Smooth muscle cell (in vitro differentiated cells): ENCODE results near the gene TMEM17. TPM values are rescaled to one million over a fixed set of nuclear protein-coding genes. Genes with fewer than 3 reads are reported as not detected.

Experiments
- DNase-seq: peaks from one replicate; lab custom pipeline; 2025; ENCODE audit not compliant: unreplicated experiment; lab: John Stamatoyannopoulos, UW
- H2AFZ ChIP-seq: fragments of 200-600 bp; sonication (generic); 2 replicates; pipeline ENCODE4 v1.6.0; 2016; ENCODE audit warnings: antibody characterized with exemption, low read depth, mild to moderate bottlenecking
- H3F3A ChIP-seq: fragments of 200-600 bp; sonication (generic); 2 replicates; pipeline ENCODE4 v1.6.0; 2017; ENCODE audit warnings: antibody characterized with exemption, low read depth
- H3K27ac ChIP-seq: fragments of 200-600 bp; sonication (generic); 2 replicates; pipeline ENCODE4 v1.5.1; 2016; ENCODE audit warnings: low read depth, mild to moderate bottlenecking
- H3K27me3 ChIP-seq: fragments of 200-600 bp; sonication (generic); 2 replicates; pipeline ENCODE4 v1.6.1; 2016; ENCODE audit warnings: low read depth, mild to moderate bottlenecking
- H3K36me3 ChIP-seq: fragments of 200-600 bp; sonication (generic); 2 replicates; pipeline ENCODE4 v1.5.1; 2016; ENCODE audit warnings: low read depth
- H3K4me1 ChIP-seq: fragments of 200-600 bp; sonication (generic); 2 replicates; pipeline ENCODE4 v1.5.1; 2016; ENCODE audit warnings: low read depth
- H3K4me2 ChIP-seq: fragments of 200-600 bp; sonication (generic); 2 replicates; pipeline ENCODE4 v1.6.0; 2016; ENCODE audit warnings: mild to moderate bottlenecking
- H3K4me3 ChIP-seq: fragments of 200-600 bp; sonication (generic); 2 replicates; pipeline ENCODE4 v1.5.1; 2016; ENCODE audit warnings: mild to moderate bottlenecking
- H3K79me2 ChIP-seq: fragments of 200-600 bp; sonication (generic); 2 replicates; pipeline ENCODE4 v1.6.0; 2016; ENCODE audit warnings: low read depth, mild to moderate bottlenecking
- H3K9ac ChIP-seq: fragments of 200-600 bp; sonication (generic); 2 replicates; pipeline ENCODE4 v1.6.0; 2016; ENCODE audit warnings: low read depth
- H3K9me3 ChIP-seq: fragments of 200-600 bp; sonication (generic); replicated peaks from 2 replicates; pipeline ENCODE4 v1.5.1; 2016; ENCODE audit warnings: low read depth
- H4K20me1 ChIP-seq: fragments of 200-600 bp; sonication (generic); 2 replicates; pipeline ENCODE4 v1.6.0; 2016; ENCODE audit warnings: low read depth
- WGBS: methylation state at CpG from one replicate; pipeline ENCODE4 v1.1.7; 2016; ENCODE audit warnings: low lambda C conversion rate; 5-methylcytosine and 5-hydroxymethylcytosine counted together
- polyA plus RNA-seq: library from polyadenylated mRNA; unstranded; fragments of >200 nt; fragmentation: Nextera tagmentation; extraction: Ambion mirVana; gene quantifications from 2 replicates; pipeline ENCODE4 v1.2.1, GENCODE V29; 2016
- total RNA-seq: library from RNA; depleted of rRNA; stranded (reverse); fragments of >200 nt; gene quantifications from 2 replicates; pipeline ENCODE4 v1.2.3, GENCODE V29; 2014
- TF ChIP-seq, protein P1 (sequence below): fragments of 200-600 bp; sonication (generic); IDR thresholded peaks from 2 replicates; pipeline ENCODE4 v1.5.1; 2017; ENCODE audit warnings: borderline replicate concordance, mild to moderate bottlenecking, antibody characterized with exemption; ENCODE audit not compliant: insufficient read depth, poor library complexity, severe bottlenecking

Gene TMEM17
- total and polyA plus RNA-seq, 2 experiments from 2014 or later: 3.6 to 4.0 TPM

DNA sequence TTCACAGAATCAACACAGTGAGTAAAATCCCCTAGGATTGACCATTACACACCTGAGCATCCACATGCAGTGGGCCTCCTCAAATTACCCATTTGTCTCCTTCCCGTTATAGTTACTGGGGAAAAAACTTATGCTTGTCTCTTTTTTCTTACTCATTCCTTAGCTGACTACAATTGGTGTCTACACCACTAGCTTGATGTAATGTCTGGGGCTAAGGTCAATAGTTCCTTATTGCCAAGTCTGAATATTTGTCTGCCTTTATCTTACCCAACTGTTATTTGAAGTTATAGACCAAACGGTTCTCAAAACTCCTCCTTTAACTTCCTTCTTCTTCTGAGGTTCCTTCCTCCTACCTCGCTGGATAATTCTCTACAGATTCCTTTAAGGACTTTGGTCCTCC lies 41.9 kb upstream of the TMEM17 start:
- Histone ChIP-seq H3K79me2 (no peaks in the 10 kb centered on the region), H3K4me1 (no peaks in the 10 kb centered on the region), H4K20me1 (no peaks in the 10 kb centered on the region), H3K36me3 (no peaks in the 10 kb centered on the region), H3K4me2 (no peak overlapping the region), H3F3A (no peaks in the 10 kb centered on the region), H3K27me3 (peaks cover 8% of the 10 kb centered on the region), H3K4me3 (no peak overlapping the region), H2AFZ (no peak overlapping the region), H3K9me3 (no peaks in the 10 kb centered on the region), H3K27ac (no peak overlapping the region), H3K9ac (no peak overlapping the region)
- no peak for DNase-seq
- 82% methylated on average over 3 of the region's 3 CpGs for WGBS
- TF ChIP-seq, protein P1, sequence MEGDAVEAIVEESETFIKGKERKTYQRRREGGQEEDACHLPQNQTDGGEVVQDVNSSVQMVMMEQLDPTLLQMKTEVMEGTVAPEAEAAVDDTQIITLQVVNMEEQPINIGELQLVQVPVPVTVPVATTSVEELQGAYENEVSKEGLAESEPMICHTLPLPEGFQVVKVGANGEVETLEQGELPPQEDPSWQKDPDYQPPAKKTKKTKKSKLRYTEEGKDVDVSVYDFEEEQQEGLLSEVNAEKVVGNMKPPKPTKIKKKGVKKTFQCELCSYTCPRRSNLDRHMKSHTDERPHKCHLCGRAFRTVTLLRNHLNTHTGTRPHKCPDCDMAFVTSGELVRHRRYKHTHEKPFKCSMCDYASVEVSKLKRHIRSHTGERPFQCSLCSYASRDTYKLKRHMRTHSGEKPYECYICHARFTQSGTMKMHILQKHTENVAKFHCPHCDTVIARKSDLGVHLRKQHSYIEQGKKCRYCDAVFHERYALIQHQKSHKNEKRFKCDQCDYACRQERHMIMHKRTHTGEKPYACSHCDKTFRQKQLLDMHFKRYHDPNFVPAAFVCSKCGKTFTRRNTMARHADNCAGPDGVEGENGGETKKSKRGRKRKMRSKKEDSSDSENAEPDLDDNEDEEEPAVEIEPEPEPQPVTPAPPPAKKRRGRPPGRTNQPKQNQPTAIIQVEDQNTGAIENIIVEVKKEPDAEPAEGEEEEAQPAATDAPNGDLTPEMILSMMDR: no peak

DNA sequence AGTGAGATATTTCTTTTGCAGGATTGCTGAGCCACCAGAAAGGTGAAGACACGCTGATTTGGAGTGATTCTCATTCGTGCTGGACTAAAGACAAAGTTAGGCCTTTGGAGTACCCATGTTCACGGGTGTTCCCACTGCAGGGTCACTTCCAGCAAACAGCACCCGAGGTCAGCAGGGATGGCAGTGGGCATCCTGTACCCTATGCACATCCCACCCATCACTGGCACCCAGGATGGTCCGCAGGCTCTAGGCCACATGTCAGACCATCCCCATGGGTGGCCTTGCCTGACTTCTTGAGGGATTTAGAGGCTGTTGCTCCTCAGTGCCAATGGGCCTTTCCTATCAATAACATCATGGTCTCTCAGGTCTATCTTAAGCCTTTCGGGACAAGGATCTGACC lies 39.3 kb upstream of the TMEM17 start:
- no peak overlapping the region for H3K4me2 ChIP-seq
- H4K20me1 ChIP-seq: no peaks in the 10 kb centered on the region
- TF ChIP-seq, protein P1: no peak
- no peak overlapping the region for H2AFZ ChIP-seq
- H3K4me1 ChIP-seq: peaks cover 12% of the 10 kb centered on the region
- H3K27me3 ChIP-seq: peaks cover 8% of the 10 kb centered on the region
- no peak overlapping the region for H3K9ac ChIP-seq
- no peak overlapping the region for H3K27ac ChIP-seq
- 92% methylated on average over 6 of the region's 6 CpGs for WGBS
- no peak overlapping the region for H3K4me3 ChIP-seq
- H3K36me3 ChIP-seq: no peaks in the 10 kb centered on the region
- no peaks in the 10 kb centered on the region for H3K79me2 ChIP-seq
- no peaks in the 10 kb centered on the region for H3F3A ChIP-seq
- DNase-seq: no peak
- no peaks in the 10 kb centered on the region for H3K9me3 ChIP-seq

DNA sequence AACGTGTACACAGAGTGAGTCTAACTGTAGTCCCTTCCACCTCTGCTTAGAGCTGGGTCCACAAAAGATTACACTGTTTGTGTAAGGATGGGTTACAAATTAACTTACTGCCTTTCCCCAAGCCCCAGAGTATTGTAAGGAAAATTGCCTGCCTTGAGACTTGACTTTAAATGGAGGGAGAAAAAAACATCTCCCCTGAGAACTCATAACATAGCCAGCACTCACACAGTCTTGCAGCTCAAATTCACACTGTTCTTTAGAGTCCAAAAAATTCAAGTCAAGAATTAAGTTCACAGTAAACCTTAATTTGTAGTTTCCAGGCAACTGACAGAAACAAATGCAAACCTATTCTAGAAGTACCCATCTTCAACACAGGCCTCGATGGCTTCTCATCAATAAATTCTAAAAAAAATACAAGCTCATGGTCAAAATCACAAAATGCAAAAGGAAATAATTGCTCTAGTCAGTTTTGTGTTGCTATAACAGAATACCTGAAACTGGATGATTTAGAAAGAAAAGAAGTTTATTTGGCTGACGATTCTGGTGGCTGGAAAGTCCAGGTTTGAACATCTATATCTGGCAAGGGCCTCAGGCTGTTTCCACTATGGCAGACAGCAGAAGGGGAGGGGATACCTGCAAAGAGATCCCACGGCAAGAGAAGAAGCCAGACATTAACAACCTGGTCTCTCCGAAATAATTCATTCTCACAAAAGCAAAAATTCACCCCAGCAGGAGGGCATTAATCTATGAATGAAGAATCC lies 34.6 kb upstream of the TMEM17 start:
- Histone ChIP-seq H3K4me3 (no peak overlapping the region), H3K27ac (no peak overlapping the region), H3K4me1 (peaks cover 12% of the 10 kb centered on the region), H3K4me2 (no peak overlapping the region), H2AFZ (no peak overlapping the region), H3K9me3 (no peaks in the 10 kb centered on the region), H3K79me2 (no peaks in the 10 kb centered on the region), H3F3A (no peaks in the 10 kb centered on the region), H4K20me1 (no peaks in the 10 kb centered on the region), H3K36me3 (no peaks in the 10 kb centered on the region), H3K27me3 (no peaks in the 10 kb centered on the region), H3K9ac (no peak overlapping the region)
- TF ChIP-seq, protein P1: no peak
- 90% methylated on average over 5 of the region's 5 CpGs for WGBS
- DNase-seq: no peak

DNA sequence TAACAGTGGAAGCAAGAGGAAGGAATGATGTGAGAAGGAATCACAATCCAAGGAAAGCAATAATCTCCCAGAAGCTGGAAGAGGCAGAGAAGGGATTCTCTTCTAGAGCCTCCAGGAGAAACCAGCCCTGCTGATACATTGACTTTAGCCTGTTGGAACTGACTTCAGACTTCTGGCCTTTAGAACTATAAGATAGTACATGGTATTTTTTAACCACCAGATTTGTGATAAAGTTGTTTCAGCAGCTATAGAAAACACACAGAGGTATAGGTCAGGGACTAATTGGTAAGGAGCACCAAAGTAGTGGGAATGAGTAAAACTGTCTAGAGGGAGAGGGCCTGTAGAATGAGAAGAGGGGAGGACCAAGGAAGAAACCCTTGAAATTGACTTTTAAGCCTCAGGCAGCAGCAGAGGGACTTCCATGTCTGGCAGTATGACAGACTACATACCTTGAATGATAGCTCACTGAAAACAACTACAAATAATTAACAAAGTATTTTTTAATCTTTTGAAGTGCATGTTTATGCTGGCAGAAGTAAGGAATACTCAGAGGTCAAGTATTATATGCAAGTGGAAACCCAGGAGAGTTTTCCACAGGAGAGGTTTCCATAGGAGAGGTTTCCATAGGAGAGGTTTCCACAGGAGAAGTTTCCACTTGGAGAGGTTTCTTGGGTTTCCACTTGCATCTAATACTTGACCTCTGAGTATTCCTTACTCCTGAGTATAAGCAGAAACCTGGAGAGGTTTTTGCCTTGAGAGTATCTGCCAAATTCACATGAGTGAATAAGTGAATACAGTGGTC lies 33.8 kb upstream of the TMEM17 start:
- Histone ChIP-seq H3K79me2 (no peaks in the 10 kb centered on the region), H3K27ac (no peak overlapping the region), H3K27me3 (no peaks in the 10 kb centered on the region), H3K36me3 (no peaks in the 10 kb centered on the region), H3K4me1 (peaks cover 12% of the 10 kb centered on the region), H3F3A (no peaks in the 10 kb centered on the region), H3K4me2 (no peak overlapping the region), H2AFZ (no peak overlapping the region), H3K4me3 (no peak overlapping the region), H3K9ac (no peak overlapping the region), H4K20me1 (no peaks in the 10 kb centered on the region), H3K9me3 (no peaks in the 10 kb centered on the region)
- TF ChIP-seq, protein P1: no peak
- no peak for DNase-seq
